Suppressor macrophage treated with lipopolysaccharide for 4 hours (primary cell): ENCODE measurements around the gene EDC3.
"Not testable (repeated sequence)": the region's sequence is repeated elsewhere in the genome, so short reads cannot be mapped to it uniquely, and the experiment has no call there.

Experiments used
- DNase-seq: peaks from one replicate; pipeline ENCODE4 v3.0.0-alpha.2; 2020

EDC3 gene

DNA sequence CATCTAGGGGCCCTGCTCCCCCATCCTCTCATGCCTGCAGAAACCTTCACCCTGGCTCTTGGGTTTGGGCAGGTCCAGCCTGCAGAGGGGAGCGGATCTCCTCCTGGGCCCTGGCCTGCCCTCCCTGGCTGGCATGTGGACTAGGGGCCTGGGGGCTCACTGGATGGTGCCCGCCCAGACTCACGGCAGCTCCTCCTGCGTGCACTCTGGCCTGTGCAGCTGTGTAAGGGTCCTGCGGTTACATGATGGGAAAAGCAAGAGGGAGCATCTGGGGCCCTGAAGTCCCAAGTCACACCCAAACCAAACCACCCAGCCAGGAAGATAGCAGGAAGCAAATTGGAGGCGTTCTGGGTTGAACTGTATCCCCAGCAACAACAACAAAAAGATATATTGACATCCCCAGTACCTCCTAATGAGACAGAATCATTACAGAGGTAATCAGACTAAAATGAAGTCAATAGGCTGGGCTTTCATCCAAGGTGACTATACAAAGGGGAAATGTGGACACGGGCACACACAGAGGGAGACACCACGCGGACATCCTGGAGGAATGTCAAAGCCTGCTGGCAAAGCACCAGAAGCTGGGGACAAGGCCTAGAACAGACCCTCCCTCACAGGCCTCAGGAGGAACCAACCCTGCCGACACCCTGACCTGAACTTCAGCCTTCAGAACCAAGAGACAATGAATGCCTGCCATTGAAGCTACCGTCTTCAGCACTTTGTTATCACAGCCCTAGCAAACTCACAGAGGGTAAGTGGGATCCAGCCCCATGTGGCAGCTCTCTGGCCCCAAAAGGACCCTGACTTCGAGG is 90.6 kb downstream of the EDC3 start:
- no peak for DNase-seq

DNA sequence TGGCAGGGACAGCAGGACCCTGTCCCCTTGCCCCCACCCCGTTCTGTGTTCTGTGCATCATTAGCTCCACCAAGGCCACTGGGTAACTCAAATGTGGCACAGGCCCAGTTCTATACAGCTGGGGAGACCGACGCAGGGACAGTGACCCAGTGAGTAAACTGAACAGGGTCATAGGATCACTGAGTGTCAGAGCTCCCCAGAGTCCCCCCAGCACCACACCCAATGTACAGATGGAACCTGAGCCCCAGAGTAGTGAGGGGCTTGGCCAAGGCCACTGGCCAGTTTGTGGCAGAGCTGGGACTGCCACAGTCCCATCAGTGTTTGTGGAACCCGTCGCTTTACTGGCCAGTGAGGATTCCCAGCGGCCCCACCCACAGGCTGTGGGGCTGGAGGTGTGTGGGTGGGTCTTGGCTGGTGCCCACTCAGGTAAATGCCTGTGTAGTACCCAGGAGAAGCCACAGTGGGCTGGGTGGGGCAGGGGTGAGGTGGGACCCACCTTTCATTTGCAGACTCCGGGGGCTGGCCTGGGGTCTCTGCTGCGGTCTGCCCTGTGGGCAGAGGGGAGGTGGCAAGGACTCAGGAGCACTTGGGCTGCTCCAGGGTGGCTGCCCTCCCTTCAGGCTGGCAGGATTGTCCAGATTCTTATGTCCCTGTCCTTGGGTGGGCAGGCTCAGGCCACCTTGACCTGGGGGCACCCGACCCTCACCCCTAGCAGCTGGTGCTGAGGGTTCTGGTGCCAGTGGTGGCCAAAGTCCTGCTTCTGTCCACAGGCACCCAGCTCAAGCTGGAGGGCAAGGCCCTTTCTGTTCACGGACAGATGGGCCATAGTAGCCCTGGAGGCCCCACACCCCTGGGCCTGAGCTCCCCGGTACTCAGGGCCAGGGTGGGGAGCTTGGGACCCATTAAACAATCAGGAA is 91.8 kb downstream of the EDC3 start:
- DNase-seq = no peak

DNA sequence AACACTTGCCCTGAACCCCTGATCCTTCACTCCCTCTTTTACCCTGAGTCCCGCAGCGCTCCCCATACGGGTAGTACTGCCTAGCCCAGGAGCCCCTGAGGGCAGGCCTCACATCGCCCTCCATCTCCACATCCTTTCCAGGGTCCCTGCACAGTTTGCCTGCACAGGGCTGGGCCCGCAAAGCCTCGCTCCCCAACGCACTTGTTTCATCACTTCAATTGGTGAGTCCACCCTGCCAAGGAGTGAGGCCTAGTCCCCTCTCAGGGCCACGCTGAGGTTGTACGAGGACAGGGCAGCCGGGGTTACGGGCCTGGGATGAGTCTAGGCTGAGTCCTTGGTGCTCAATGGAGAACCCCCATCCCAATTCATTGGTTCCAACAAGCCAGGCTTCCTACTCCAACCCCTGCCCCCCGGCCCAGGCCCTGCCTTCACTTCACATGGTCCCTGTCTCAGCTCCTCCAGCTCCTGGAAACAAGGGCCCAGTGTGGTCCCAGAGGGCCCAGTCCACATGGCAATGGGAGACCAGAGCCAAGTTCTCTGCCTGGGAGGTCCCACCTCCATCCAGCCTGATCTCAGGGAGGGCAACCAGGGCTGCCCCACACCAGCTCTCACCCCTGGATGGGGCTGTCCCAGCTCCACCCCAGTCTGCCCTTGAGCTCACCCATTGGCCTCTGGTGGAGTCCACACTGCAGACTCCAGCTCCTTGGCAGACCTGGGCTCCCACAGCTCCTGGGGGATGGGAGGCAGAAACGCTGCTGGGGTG is 92.6 kb downstream of the EDC3 start:
- no peak for DNase-seq

- no peak for DNase-seq
Measured at GRCh38 chr15:74599156-74599555, 96.7 kb downstream of the EDC3 start.

DNA sequence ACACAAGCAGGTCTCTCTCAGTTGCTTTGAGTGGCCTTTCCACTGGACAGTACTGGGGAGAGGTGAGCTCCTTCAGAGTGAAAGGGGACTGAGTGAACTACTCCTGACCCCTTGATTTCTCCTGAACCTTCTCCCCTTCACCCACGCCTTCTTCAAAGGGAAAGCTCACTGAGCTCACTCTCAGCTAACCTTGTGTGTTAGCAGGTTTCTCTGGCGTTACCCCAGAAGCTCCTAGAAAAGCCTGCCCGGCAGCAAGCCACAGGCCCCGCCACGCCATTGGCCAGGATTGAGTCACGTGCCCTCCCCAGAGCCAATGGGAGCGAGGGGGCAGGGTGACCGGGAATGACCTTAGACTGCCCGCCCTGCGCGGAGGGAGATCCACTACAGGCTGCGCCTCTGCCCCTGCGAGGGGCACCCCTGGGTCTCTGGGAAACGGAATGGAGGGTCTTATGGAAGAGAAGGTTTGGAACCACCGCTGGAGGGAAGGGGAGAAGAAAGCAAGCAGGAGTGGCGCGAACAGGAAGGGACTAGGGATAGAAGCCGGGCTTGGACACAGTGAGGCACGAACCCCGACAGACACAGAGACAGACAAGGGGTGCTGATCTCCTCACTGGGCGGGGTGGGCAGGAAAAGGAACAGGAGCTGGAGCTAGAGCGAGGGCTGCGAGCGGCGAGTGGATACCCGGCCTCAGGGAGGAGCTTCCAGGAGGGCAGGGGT is 97.5 kb downstream of the EDC3 start:
- peak; percentile 92 for DNase-seq

- DNase-seq = not testable (repeated sequence)
Measured at GRCh38 chr15:74597146-74597705, 98.6 kb downstream of the EDC3 start.

DNA sequence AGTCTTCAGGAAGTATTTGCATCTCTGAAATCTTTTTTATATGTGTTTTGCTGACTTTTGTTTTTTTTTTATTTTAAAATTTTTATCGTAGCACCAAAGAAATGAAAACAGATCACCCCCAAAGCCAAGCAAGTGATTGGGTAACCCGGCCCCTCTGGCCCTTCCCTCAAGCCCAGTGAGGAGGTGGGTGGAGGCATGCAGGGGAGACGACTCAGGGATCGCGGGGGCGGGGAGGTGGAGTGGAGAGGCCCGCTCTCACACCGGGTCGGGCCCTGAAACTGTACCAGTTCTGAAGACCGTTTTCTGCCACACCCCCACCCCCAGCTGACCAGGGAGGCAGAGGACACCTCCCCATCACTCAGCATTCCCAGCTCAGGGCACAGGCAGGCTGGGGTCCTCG is 99.1 kb downstream of the EDC3 start:
- not testable (repeated sequence) for DNase-seq

GRCh38 chr15:74595271-74595670 is 100.6 kb downstream of the EDC3 start:
- DNase-seq = no peak

DNA sequence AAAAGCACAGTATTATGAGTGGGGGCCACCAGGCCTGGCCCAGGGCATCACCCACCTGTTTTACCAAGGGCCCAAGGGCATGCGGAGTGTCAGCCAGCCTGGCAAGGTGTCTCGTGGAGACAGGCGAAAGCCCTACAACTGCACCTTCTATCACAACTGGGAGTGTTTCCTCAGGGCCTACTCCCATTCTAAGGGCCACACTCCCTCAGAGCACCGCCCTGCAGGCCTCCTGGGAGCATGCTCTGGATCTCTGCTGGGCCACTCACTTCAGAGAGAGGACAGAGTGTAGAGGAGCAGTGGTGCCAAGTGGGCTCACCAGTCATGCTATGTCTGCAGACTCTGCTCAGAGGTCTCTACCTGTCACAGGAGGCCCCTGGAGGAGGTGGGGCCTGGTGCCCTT is 101.4 kb downstream of the EDC3 start:
- no peak for DNase-seq

- DNase-seq = no peak
Measured at GRCh38 chr15:74593122-74593521, 102.7 kb downstream of the EDC3 start.

DNA sequence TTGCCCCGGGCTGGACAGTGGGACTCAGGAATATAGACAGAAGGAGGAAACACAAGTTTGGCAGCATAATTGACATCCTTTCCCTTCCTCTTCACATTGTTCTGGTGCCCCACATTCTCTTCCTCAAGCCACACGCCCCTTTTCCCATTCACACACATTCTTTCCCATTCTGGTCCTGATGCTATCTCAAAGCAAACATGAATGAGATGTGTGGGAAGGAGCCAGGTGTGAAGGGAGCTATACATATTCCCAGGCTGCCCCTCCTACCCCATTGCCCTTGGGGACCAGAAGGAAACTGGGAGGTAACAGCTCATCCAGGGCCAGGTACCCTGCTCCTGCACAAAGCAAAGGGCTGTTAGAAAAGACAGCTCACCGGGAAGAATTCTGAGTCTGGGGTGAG is 103.6 kb downstream of the EDC3 start:
- no peak for DNase-seq

DNA sequence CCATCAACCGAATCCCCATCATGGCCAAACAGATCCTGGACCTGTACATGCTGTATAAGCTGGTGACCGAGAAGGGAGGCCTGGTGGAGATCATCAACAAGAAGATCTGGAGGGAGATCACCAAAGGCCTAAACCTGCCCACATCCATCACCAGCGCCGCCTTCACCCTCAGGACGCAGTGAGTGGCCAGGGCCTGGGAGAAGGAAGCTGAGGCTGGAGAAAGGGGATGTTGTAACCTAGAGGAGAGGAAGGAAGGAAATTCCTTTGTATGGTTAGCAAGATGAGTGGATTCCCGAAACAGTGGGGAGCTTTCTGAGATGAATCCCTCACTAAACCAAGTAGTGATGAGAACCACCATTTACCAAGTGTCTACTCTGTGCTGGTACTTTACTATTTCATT is 106.0 kb downstream of the EDC3 start:
- DNase-seq = peak; percentile 24

- no peak for DNase-seq
Measured at GRCh38 chr15:74585857-74586256, 110.0 kb downstream of the EDC3 start.

- DNase-seq = no peak
Measured at GRCh38 chr15:74585191-74585590, 110.6 kb downstream of the EDC3 start.

DNA sequence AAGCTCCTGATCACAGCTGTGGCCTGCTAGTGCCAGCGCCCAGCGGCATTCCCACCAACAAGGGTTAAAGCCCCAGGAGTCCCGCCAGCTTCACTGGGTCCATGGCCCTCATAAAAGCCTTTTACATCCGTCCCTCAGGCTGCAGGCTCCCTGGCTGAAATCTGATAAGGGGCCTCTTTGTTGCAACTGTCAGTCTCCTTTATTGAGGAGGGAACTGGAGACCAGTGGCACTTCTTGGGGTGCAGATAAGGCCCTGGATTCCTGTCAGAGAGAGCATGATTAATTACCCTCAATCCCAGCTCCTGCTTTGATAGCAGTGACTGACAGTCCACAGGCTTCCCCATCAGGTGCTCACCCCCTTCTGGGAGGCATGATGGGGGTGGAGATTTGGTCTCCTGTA is 111.0 kb downstream of the EDC3 start:
- no peak for DNase-seq

GRCh38 chr15:74584204-74584603 is 111.6 kb downstream of the EDC3 start:
- no peak for DNase-seq
